Activated CD4-positive, alpha-beta T cell treated with anti-CD3 and anti-CD28 coated beads, Interleukin-2, amount 10 ng/mL, durations not matched to agents 7 days and 5 days (primary cell): Measurements from ENCODE around the gene TIAL1. TPM values are rescaled to one million over a fixed set of nuclear protein-coding genes. Genes with fewer than 3 reads are reported as not detected.
"Not testable (repeated sequence)": the region's sequence is repeated elsewhere in the genome, so short reads cannot be mapped to it uniquely, and the experiment has no call there.

Experiments used
- CTCF ChIA-PET: fragments of 350-600 bp; sonication (Branson Sonifier 250); formaldehyde crosslinking; loops from one replicate; lab custom pipeline; 2021; ENCODE audit warnings: antibody characterized with exemption; lab: Charles Lee
- POLR2A ChIA-PET: fragments of 350-600 bp; sonication (Branson Sonifier 250); formaldehyde crosslinking; loops from one replicate; lab custom pipeline; 2021; ENCODE audit warnings: antibody characterized with exemption; lab: Charles Lee
- DNase-seq: peaks from one replicate; pipeline ENCODE4 v3.0.0-alpha.2; 2020
- H3K27ac Mint-ChIP-seq: one replicate; pipeline ENCODE4 v1.8.0; 2021; ENCODE audit warnings: mild to moderate bottlenecking, moderate library complexity, mixed read lengths
- H3K27me3 Mint-ChIP-seq: one replicate; pipeline ENCODE4 v1.8.0; 2021; ENCODE audit warnings: mixed read lengths
- H3K36me3 Mint-ChIP-seq: one replicate; pipeline ENCODE4 v1.8.0; 2021; ENCODE audit warnings: low read depth, mixed read lengths
- H3K4me1 Mint-ChIP-seq: one replicate; pipeline ENCODE4 v1.8.0; 2021; ENCODE audit warnings: mixed read lengths
- H3K4me3 Mint-ChIP-seq: one replicate; pipeline ENCODE4 v1.8.0; 2021; ENCODE audit warnings: mild to moderate bottlenecking, moderate library complexity, mixed read lengths
- H3K9me3 Mint-ChIP-seq: one replicate; pipeline ENCODE4 v1.8.0; 2021; ENCODE audit warnings: mixed read lengths
- total RNA-seq, 2 experiments: library from RNA; stranded (reverse); gene quantifications; one replicate each; pipeline ENCODE4 v1.2.3, GENCODE V29; 2021

TIAL1 gene
- total RNA-seq, 2 experiments from 2014 or later, result 166 to 174 TPM

GRCh38 chr10:119630300-119630699, 33.5 kb upstream of the TIAL1 start:
- no peaks in the 10 kb centered on the region for H3K27me3 Mint-ChIP-seq
- H3K36me3 Mint-ChIP-seq, result no peaks in the 10 kb centered on the region
- H3K9me3 Mint-ChIP-seq, result no peaks in the 10 kb centered on the region
- no peak overlapping the region for H3K4me3 Mint-ChIP-seq
- H3K4me1 Mint-ChIP-seq, result no peaks in the 10 kb centered on the region
- CTCF ChIA-PET, result no interaction called here
- DNase-seq, result no peak
- POLR2A ChIA-PET, result no interaction called here
- H3K27ac Mint-ChIP-seq, result no peak overlapping the region

GRCh38 chr10:119625570-119626280, 29.0 kb upstream of the TIAL1 start:
- CTCF ChIA-PET, result interaction anchor here (1.1 to 2.0 kb wide), 2 partner anchors 26 to 61 kb away, joined by 3 to 7 read pairs; partner anchors contain the start of gene BAG3
- Mint-ChIP-seq H3K27ac (no peak overlapping the region), H3K4me3 (no peak overlapping the region), H3K4me1 (peaks cover 5% of the 10 kb centered on the region), H3K9me3 (no peaks in the 10 kb centered on the region), H3K36me3 (no peaks in the 10 kb centered on the region), H3K27me3 (no peaks in the 10 kb centered on the region)
- POLR2A ChIA-PET, result no interaction called here
- no peak for DNase-seq

GRCh38 chr10:119621078-119621384, 24.3 kb upstream of the TIAL1 start:
- H3K27ac Mint-ChIP-seq, result no peak overlapping the region
- no peak for DNase-seq
- H3K27me3 Mint-ChIP-seq, result no peaks in the 10 kb centered on the region
- H3K4me3 Mint-ChIP-seq, result no peak overlapping the region
- H3K9me3 Mint-ChIP-seq, result no peaks in the 10 kb centered on the region
- peaks cover 9% of the 10 kb centered on the region for H3K4me1 Mint-ChIP-seq
- ChIA-PET CTCF (interaction anchor here (0.8 to 0.9 kb wide), 2 partner anchors 14 to 34 kb away, joined by 3 read pairs; no protein-coding TSS in a partner anchor), POLR2A (no interaction called here)
- H3K36me3 Mint-ChIP-seq, result no peaks in the 10 kb centered on the region

- Mint-ChIP-seq H3K4me3 (no peak overlapping the region), H3K4me1 (peaks cover 9% of the 10 kb centered on the region), H3K27ac (no peak overlapping the region), H3K27me3 (no peaks in the 10 kb centered on the region), H3K9me3 (no peaks in the 10 kb centered on the region), H3K36me3 (no peaks in the 10 kb centered on the region)
- no peak for DNase-seq
- ChIA-PET POLR2A (interaction anchor here (0.6 kb wide), 1 partner anchor 410 kb away, joined by 3 read pairs; no protein-coding TSS in a partner anchor), CTCF (interaction anchor here (0.6 to 1.2 kb wide), 4 partner anchors 15 to 68 kb away, joined by 3 read pairs; partner anchors contain the start of gene BAG3)
These were observed 23.7 kb upstream of the TIAL1 start for GRCh38 chr10:119620241-119621077.

- POLR2A ChIA-PET, DNase-seq, H3K36me3 Mint-ChIP-seq, H3K27me3 Mint-ChIP-seq, H3K4me3 Mint-ChIP-seq, H3K9me3 Mint-ChIP-seq, H3K27ac Mint-ChIP-seq, H3K4me1 Mint-ChIP-seq: not testable (repeated sequence)
- CTCF ChIA-PET, result interaction anchor here (1.2 kb wide), 1 partner anchor 31 kb away, joined by 3 read pairs; the partner anchor contains the start of gene BAG3
These were observed 23.0 kb upstream of the TIAL1 start for GRCh38 chr10:119619811-119620210.

GRCh38 chr10:119619215-119619614, 22.5 kb upstream of the TIAL1 start:
- ChIA-PET POLR2A (no interaction called here), CTCF (interaction anchor here (1.2 kb wide), 1 partner anchor 12 kb away, joined by 3 read pairs; no protein-coding TSS in a partner anchor)
- DNase-seq, result no peak
- Mint-ChIP-seq H3K36me3 (no peaks in the 10 kb centered on the region), H3K27ac (no peak overlapping the region), H3K4me1 (peaks cover 9% of the 10 kb centered on the region), H3K9me3 (no peaks in the 10 kb centered on the region), H3K4me3 (no peak overlapping the region), H3K27me3 (no peaks in the 10 kb centered on the region)

- no peak for DNase-seq
- POLR2A ChIA-PET, result no interaction called here
- Mint-ChIP-seq H3K4me1 (peaks cover 9% of the 10 kb centered on the region), H3K4me3 (no peak overlapping the region), H3K27me3 (no peaks in the 10 kb centered on the region), H3K9me3 (no peaks in the 10 kb centered on the region), H3K36me3 (no peaks in the 10 kb centered on the region), H3K27ac (no peak overlapping the region)
- CTCF ChIA-PET, result interaction anchor here (0.9 to 1.3 kb wide), 2 partner anchors 12 to 750 kb away, joined by 3 read pairs; no protein-coding TSS in a partner anchor
These were observed 20.3 kb upstream of the TIAL1 start for GRCh38 chr10:119616882-119617570.

- H3K27me3 Mint-ChIP-seq, result peaks cover 3% of the 10 kb centered on the region
- H3K4me1 Mint-ChIP-seq, result no peaks in the 10 kb centered on the region
- ChIA-PET CTCF (interaction anchor here (1.1 to 1.7 kb wide), 2 partner anchors 12 to 13 kb away, joined by 3 to 7 read pairs; no protein-coding TSS in a partner anchor), POLR2A (no interaction called here)
- no peak overlapping the region for H3K4me3 Mint-ChIP-seq
- H3K27ac Mint-ChIP-seq, result no peak overlapping the region
- no peaks in the 10 kb centered on the region for H3K36me3 Mint-ChIP-seq
- peaks cover 6% of the 10 kb centered on the region for H3K9me3 Mint-ChIP-seq
- DNase-seq, result no peak
These were observed 17.9 kb upstream of the TIAL1 start for GRCh38 chr10:119614686-119615085.

- Mint-ChIP-seq H3K4me1 (no peaks in the 10 kb centered on the region), H3K9me3 (peaks cover 6% of the 10 kb centered on the region), H3K4me3 (no peak overlapping the region), H3K27ac (no peak overlapping the region), H3K27me3 (peaks cover 3% of the 10 kb centered on the region), H3K36me3 (no peaks in the 10 kb centered on the region)
- POLR2A ChIA-PET, result no interaction called here
- no peak for DNase-seq
- CTCF ChIA-PET, result interaction anchor here (0.6 to 1.7 kb wide), 4 partner anchors 11 to 157 kb away, joined by 3 to 7 read pairs (median 3); no protein-coding TSS in a partner anchor
These were observed 17.0 kb upstream of the TIAL1 start for GRCh38 chr10:119613741-119614140.

GRCh38 chr10:119611433-119611832, 14.7 kb upstream of the TIAL1 start:
- ChIA-PET POLR2A (no interaction called here), CTCF (interaction anchor here (1.1 kb wide), 1 partner anchor 9 kb away, joined by 4 read pairs; no protein-coding TSS in a partner anchor)
- no peak overlapping the region for H3K4me3 Mint-ChIP-seq
- peaks cover 4% of the 10 kb centered on the region for H3K4me1 Mint-ChIP-seq
- peaks cover 6% of the 10 kb centered on the region for H3K9me3 Mint-ChIP-seq
- H3K27me3 Mint-ChIP-seq, result peaks cover 3% of the 10 kb centered on the region
- no peak for DNase-seq
- no peaks in the 10 kb centered on the region for H3K36me3 Mint-ChIP-seq
- no peak overlapping the region for H3K27ac Mint-ChIP-seq

GRCh38 chr10:119609516-119609915, 12.8 kb upstream of the TIAL1 start:
- Mint-ChIP-seq H3K27ac (no peak overlapping the region), H3K36me3 (no peaks in the 10 kb centered on the region), H3K4me3 (no peak overlapping the region), H3K27me3 (peaks cover 3% of the 10 kb centered on the region), H3K4me1 (peaks cover 4% of the 10 kb centered on the region), H3K9me3 (peaks cover 6% of the 10 kb centered on the region)
- DNase-seq, result no peak
- ChIA-PET POLR2A (interaction anchor here (0.6 to 0.7 kb wide), 2 partner anchors 40 to 1596 kb away, joined by 4 to 6 read pairs; no protein-coding TSS in a partner anchor), CTCF (interaction anchor here (0.6 kb wide), 1 partner anchor 503 kb away, joined by 5 read pairs; no protein-coding TSS in a partner anchor)
